OCI-LY1 (cell line): ENCODE measurements around the gene XYLB.

Experiments
- H2AFZ ChIP-seq: fragments of 200-600 bp; sonication (generic), shearing (Covaris generic); 2 replicates; pipeline ENCODE4 v1.6.0; 2014; ENCODE audit warnings: antibody characterized with exemption, mild to moderate bottlenecking, low read length
- H3F3A ChIP-seq: fragments of 200-600 bp; sonication (generic), shearing (Covaris generic); 2 replicates; pipeline ENCODE4 v1.6.0; 2014; ENCODE audit warnings: mild to moderate bottlenecking, antibody characterized with exemption, low read length, moderate library complexity; ENCODE audit not compliant: insufficient read depth
- H3K27ac ChIP-seq: fragments of 200-600 bp; sonication (generic); 2 replicates; pipeline ENCODE4 v1.5.1; 2014; ENCODE audit warnings: low read length, mixed run types, mild to moderate bottlenecking, low read depth; ENCODE audit not compliant: poor library complexity, severe bottlenecking
- H3K27me3 ChIP-seq: fragments of 200-600 bp; sonication (generic); 2 replicates; pipeline ENCODE4 v1.6.0; 2014; ENCODE audit warnings: antibody characterized with exemption, mild to moderate bottlenecking, low read length, moderate library complexity; ENCODE audit not compliant: insufficient read depth
- H3K36me3 ChIP-seq: fragments of 200-600 bp; sonication (generic); 2 replicates; pipeline ENCODE4 v1.6.1; 2014; ENCODE audit warnings: mild to moderate bottlenecking, antibody characterized with exemption, low read length, moderate library complexity, mixed read lengths; ENCODE audit not compliant: insufficient read depth
- H3K4me1 ChIP-seq: fragments of 200-600 bp; sonication (generic); 2 replicates; pipeline ENCODE4 v1.5.1; 2014; ENCODE audit warnings: mild to moderate bottlenecking, low read length, moderate library complexity; ENCODE audit not compliant: insufficient read depth, severe bottlenecking
- H3K4me2 ChIP-seq: fragments of 200-600 bp; sonication (generic), shearing (Covaris generic); 2 replicates; pipeline ENCODE4 v1.6.1; 2014; ENCODE audit warnings: low read length
- H3K4me3 ChIP-seq: fragments of 200-600 bp; sonication (generic); 2 replicates; pipeline ENCODE4 v1.5.1; 2014; ENCODE audit warnings: low read length, low read depth, mild to moderate bottlenecking, mixed read lengths; ENCODE audit not compliant: poor library complexity, severe bottlenecking
- H3K79me2 ChIP-seq: fragments of 200-600 bp; shearing (Covaris generic); 2 replicates; pipeline ENCODE4 v1.6.1; 2016; ENCODE audit warnings: mixed run types, low read length, mixed read lengths; ENCODE audit not compliant: insufficient read depth
- H3K9ac ChIP-seq: fragments of 200-600 bp; sonication (generic), shearing (Covaris generic); 2 replicates; pipeline ENCODE4 v1.6.1; 2014; ENCODE audit warnings: mild to moderate bottlenecking, low read length, mixed read lengths
- H3K9me2 ChIP-seq: fragments of 200-600 bp; sonication (generic), shearing (Covaris generic); 2 replicates; pipeline ENCODE4 v1.6.1; 2014; ENCODE audit warnings: low read depth, mild to moderate bottlenecking, low read length, mixed read lengths
- H3K9me3 ChIP-seq: fragments of 200-600 bp; shearing (Covaris generic); 2 replicates; pipeline ENCODE4 v1.6.1; 2014; ENCODE audit warnings: low read length, mixed read lengths
- H4K20me1 ChIP-seq: fragments of 200-600 bp; sonication (generic), shearing (Covaris generic); 2 replicates; pipeline ENCODE4 v1.6.0; 2016; ENCODE audit warnings: mild to moderate bottlenecking, low read length; ENCODE audit not compliant: insufficient read depth
- EZH2 ChIP-seq: fragments of 200-600 bp; sonication (generic), shearing (Covaris generic); IDR thresholded peaks from 2 replicates; pipeline ENCODE4 v1.8.0; 2017; ENCODE audit warnings: borderline replicate concordance, mixed run types, mild to moderate bottlenecking, antibody characterized with exemption, low read length, moderate library complexity, mixed read lengths
- TF ChIP-seq, protein P1 (sequence below): fragments of 200-600 bp; sonication (generic), shearing (Covaris generic); IDR thresholded peaks from 2 replicates; pipeline ENCODE4 v1.5.1; 2017; ENCODE audit warnings: mild to moderate bottlenecking, antibody characterized with exemption, low read length, moderate library complexity, mixed read lengths

The XYLB gene

DNA sequence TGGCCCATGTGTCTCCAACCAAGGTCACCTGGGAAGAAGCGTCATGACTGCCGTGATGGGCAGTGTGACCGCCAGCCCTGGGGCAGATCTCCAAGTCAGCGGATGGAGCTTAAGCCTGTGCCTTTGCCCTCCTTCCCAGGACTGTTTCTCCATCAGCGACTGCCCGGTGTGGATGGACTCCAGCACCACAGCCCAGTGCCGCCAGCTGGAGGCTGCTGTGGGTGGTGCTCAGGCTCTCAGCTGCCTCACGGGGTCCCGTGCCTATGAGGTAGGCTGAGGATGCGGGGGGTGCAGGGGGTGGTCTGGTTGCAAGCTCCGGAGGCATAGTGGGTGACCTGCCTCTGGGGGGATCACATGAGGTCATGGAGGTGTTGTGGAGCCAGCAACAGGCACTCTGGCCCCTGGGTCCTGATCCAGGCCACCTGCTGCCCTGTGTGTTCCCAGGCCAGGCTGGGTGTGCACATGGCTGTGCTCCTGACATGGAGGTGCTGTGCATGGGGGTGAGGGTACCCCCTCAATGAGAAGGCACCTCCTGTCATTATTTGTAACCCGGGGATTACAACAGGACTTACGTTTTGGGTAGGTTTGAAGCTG, 19.0 kb downstream of the XYLB start:
- no peak overlapping the region for H3K9ac ChIP-seq
- no peaks in the 10 kb centered on the region for H3K9me2 ChIP-seq
- H3K4me1 ChIP-seq: no peaks in the 10 kb centered on the region
- H3K27me3 ChIP-seq: no peaks in the 10 kb centered on the region
- no peak overlapping the region for H2AFZ ChIP-seq
- H3K4me3 ChIP-seq: no peak overlapping the region
- H3K9me3 ChIP-seq: no peaks in the 10 kb centered on the region
- no peaks in the 10 kb centered on the region for H3K79me2 ChIP-seq
- H3K36me3 ChIP-seq: peaks cover 48% of the 10 kb centered on the region
- no peak for TF ChIP-seq EZH2
- TF ChIP-seq, protein P1, sequence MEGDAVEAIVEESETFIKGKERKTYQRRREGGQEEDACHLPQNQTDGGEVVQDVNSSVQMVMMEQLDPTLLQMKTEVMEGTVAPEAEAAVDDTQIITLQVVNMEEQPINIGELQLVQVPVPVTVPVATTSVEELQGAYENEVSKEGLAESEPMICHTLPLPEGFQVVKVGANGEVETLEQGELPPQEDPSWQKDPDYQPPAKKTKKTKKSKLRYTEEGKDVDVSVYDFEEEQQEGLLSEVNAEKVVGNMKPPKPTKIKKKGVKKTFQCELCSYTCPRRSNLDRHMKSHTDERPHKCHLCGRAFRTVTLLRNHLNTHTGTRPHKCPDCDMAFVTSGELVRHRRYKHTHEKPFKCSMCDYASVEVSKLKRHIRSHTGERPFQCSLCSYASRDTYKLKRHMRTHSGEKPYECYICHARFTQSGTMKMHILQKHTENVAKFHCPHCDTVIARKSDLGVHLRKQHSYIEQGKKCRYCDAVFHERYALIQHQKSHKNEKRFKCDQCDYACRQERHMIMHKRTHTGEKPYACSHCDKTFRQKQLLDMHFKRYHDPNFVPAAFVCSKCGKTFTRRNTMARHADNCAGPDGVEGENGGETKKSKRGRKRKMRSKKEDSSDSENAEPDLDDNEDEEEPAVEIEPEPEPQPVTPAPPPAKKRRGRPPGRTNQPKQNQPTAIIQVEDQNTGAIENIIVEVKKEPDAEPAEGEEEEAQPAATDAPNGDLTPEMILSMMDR: no peak
- H3K27ac ChIP-seq: no peak overlapping the region
- no peaks in the 10 kb centered on the region for H4K20me1 ChIP-seq
- H3K4me2 ChIP-seq: no peak overlapping the region
- no peaks in the 10 kb centered on the region for H3F3A ChIP-seq

GRCh38 chr3:38366082-38366481, 19.5 kb downstream of the XYLB start:
- no peak overlapping the region for H3K9ac ChIP-seq
- H3K4me2 ChIP-seq: no peak overlapping the region
- no peak for TF ChIP-seq EZH2
- TF ChIP-seq, protein P1: no peak
- peaks cover 49% of the 10 kb centered on the region for H3K36me3 ChIP-seq
- H3K27me3 ChIP-seq: no peaks in the 10 kb centered on the region
- H3K9me2 ChIP-seq: no peaks in the 10 kb centered on the region
- no peaks in the 10 kb centered on the region for H3F3A ChIP-seq
- no peak overlapping the region for H3K27ac ChIP-seq
- no peaks in the 10 kb centered on the region for H3K9me3 ChIP-seq
- no peaks in the 10 kb centered on the region for H3K79me2 ChIP-seq
- H4K20me1 ChIP-seq: no peaks in the 10 kb centered on the region
- H3K4me3 ChIP-seq: no peak overlapping the region
- no peak overlapping the region for H2AFZ ChIP-seq
- no peaks in the 10 kb centered on the region for H3K4me1 ChIP-seq

GRCh38 chr3:38367779-38368178, 21.2 kb downstream of the XYLB start:
- Histone ChIP-seq H3K4me2 (no peak overlapping the region), H3K36me3 (peaks cover 56% of the 10 kb centered on the region), H4K20me1 (no peaks in the 10 kb centered on the region), H3K79me2 (no peaks in the 10 kb centered on the region), H3K9me2 (no peaks in the 10 kb centered on the region), H3K9me3 (no peaks in the 10 kb centered on the region), H2AFZ (no peak overlapping the region), H3F3A (no peaks in the 10 kb centered on the region), H3K4me3 (no peak overlapping the region), H3K27me3 (no peaks in the 10 kb centered on the region), H3K27ac (no peak overlapping the region), H3K4me1 (no peaks in the 10 kb centered on the region), H3K9ac (no peak overlapping the region)
- TF ChIP-seq, protein P1: no peak
- no peak for TF ChIP-seq EZH2
